Choroid plexus epithelial cell (primary cell): ENCODE measurements around the gene LMNA.
A peak's percentile ranks its signal among the peaks of the same experiment; 100 is the strongest.

ENCODE experiments used
- DNase-seq: peaks from one replicate; pipeline ENCODE4 v3.0.0-alpha.2; 2010; ENCODE audit warnings: low read depth
- H3K4me3 ChIP-seq: 2 replicates; pipeline ENCODE4 v1.5.1; 2011; ENCODE audit warnings: low read depth, mild to moderate bottlenecking, control low read depth, low read length, moderate library complexity
- CTCF ChIP-seq: conservative IDR thresholded peaks from 2 replicates; pipeline ENCODE4 v1.5.1; 2011; ENCODE audit warnings: low read depth, mild to moderate bottlenecking, control low read depth, inconsistent platforms, low read length, moderate library complexity

Gene LMNA

GRCh38 chr1:156129687-156130577 lies 15.4 kb downstream of the LMNA start:
- peak; percentile 96 for DNase-seq
- H3K4me3 ChIP-seq, result no peak overlapping the region
- peak; percentile 98 for TF ChIP-seq CTCF

DNA sequence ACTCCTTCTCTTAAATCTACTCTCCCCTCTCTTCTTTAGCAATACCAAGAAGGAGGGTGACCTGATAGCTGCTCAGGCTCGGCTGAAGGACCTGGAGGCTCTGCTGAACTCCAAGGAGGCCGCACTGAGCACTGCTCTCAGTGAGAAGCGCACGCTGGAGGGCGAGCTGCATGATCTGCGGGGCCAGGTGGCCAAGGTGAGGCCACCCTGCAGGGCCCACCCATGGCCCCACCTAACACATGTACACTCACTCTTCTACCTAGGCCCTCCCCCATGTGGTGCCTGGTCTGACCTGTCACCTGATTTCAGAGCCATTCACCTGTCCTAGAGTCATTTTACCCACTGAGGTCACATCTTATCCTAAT lies 16.0 kb downstream of the LMNA start:
- no peak for TF ChIP-seq CTCF
- DNase-seq, result no peak
- no peak overlapping the region for H3K4me3 ChIP-seq

DNA sequence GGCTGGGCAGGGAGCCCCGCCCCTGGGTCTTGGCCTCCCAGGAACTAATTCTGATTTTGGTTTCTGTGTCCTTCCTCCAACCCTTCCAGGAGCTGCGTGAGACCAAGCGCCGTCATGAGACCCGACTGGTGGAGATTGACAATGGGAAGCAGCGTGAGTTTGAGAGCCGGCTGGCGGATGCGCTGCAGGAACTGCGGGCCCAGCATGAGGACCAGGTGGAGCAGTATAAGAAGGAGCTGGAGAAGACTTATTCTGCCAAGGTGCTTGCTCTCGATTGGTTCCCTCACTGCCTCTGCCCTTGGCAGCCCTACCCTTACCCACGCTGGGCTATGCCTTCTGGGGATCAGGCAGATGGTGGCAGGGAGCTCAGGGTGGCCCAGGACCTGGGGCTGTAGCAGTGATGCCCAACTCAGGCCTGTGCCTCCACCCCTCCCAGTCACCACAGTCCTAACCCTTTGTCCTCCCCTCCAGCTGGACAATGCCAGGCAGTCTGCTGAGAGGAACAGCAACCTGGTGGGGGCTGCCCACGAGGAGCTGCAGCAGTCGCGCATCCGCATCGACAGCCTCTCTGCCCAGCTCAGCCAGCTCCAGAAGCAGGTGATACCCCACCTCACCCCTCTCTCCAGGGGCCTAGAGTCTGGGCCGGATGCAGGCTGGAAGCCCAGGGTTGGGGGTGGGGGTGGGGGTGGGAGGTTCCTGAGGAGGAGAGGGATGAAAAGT lies 20.4 kb downstream of the LMNA start:
- TF ChIP-seq CTCF, result no peak
- no peak for DNase-seq
- H3K4me3 ChIP-seq, result no peak overlapping the region

GRCh38 chr1:156135930-156136871 lies 21.7 kb downstream of the LMNA start:
- H3K4me3 ChIP-seq, result no peak overlapping the region
- no peak for TF ChIP-seq CTCF
- DNase-seq, result no peak

- H3K4me3 ChIP-seq, result no peak overlapping the region
- peak; percentile 32 for TF ChIP-seq CTCF
- DNase-seq, result no peak
Observed at GRCh38 chr1:156136970-156137483, 22.5 kb downstream of the LMNA start.

DNA sequence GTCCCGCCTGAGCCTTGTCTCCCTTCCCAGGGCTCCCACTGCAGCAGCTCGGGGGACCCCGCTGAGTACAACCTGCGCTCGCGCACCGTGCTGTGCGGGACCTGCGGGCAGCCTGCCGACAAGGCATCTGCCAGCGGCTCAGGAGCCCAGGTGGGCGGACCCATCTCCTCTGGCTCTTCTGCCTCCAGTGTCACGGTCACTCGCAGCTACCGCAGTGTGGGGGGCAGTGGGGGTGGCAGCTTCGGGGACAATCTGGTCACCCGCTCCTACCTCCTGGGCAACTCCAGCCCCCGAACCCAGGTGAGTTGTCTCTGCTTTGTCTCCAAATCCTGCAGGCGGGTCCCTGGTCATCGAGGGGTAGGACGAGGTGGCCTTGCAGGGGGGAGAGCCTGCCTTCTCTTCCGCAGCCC lies 24.0 kb downstream of the LMNA start:
- no peak for DNase-seq
- no peak for TF ChIP-seq CTCF
- no peak overlapping the region for H3K4me3 ChIP-seq
